ENCODE measurements around the gene PGRMC2.

The PGRMC2 gene

GRCh38 chr4:128220286-128221235, 67.1 kb downstream of the PGRMC2 start:
- TF ChIP-seq, protein P1, sequence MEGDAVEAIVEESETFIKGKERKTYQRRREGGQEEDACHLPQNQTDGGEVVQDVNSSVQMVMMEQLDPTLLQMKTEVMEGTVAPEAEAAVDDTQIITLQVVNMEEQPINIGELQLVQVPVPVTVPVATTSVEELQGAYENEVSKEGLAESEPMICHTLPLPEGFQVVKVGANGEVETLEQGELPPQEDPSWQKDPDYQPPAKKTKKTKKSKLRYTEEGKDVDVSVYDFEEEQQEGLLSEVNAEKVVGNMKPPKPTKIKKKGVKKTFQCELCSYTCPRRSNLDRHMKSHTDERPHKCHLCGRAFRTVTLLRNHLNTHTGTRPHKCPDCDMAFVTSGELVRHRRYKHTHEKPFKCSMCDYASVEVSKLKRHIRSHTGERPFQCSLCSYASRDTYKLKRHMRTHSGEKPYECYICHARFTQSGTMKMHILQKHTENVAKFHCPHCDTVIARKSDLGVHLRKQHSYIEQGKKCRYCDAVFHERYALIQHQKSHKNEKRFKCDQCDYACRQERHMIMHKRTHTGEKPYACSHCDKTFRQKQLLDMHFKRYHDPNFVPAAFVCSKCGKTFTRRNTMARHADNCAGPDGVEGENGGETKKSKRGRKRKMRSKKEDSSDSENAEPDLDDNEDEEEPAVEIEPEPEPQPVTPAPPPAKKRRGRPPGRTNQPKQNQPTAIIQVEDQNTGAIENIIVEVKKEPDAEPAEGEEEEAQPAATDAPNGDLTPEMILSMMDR (IDR thresholded peaks at IDR 0.05; ENCODE audit: extremely low read depth, missing control alignments), result no peak
- DNase-seq (ENCODE audit: low spot score), result peak; percentile 42

Measured in GM20000 (cell line).